TTC549 (cell line): ENCODE data around the gene ZSCAN5B.

Experiments
- FAIRE-seq: peaks from 2 replicates; lab custom pipeline; 2012; peaks lifted over from hg19 to GRCh38; lab: Jason Lieb, UNC

Gene ZSCAN5B

DNA sequence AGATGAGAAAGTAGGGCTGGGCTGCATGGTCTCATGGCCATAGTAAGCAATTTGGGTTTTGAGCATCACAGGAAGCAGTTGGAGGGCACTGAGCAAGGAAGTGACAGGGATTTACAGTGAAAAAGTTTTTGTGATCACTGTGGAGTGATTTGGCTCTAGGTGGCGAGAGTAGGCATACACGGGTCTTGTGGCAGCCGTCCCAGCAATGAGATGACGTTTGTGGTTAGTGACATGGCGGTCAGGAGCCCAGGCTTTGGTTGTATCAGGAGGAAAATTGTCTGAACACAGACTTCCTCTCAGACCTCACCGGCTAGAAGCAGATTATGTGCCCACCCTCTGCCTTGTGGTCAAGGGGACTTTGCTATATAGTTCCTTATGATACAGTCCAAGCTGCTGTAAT lies 53.2 kb downstream of the ZSCAN5B start:
- FAIRE-seq: no peak

DNA sequence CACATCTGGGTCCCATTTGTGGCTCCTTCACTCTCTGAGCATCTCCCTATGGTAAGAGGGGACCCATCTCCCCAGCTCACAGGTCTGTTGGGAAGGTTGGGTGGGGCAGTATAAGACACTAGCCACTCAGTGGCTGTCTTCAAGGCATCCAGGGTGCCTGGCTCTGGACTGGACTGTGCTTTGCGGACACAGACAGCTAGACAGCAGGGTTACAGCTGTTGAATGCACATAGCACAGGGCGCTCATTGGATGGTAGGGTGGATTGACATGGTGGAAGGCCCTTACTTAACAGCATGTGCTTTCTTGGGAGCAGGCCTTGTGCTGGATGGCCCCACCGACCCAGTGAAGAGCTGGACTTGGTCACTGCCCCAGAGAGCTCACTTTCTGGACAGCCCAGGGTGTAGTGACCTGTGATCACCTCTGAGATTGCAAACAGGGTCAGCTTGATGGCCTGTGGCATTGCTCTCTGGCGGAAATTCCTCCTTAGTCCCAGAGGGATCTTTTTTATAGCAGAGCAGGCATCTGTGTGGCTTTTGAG lies 54.6 kb downstream of the ZSCAN5B start:
- FAIRE-seq: no peak

DNA sequence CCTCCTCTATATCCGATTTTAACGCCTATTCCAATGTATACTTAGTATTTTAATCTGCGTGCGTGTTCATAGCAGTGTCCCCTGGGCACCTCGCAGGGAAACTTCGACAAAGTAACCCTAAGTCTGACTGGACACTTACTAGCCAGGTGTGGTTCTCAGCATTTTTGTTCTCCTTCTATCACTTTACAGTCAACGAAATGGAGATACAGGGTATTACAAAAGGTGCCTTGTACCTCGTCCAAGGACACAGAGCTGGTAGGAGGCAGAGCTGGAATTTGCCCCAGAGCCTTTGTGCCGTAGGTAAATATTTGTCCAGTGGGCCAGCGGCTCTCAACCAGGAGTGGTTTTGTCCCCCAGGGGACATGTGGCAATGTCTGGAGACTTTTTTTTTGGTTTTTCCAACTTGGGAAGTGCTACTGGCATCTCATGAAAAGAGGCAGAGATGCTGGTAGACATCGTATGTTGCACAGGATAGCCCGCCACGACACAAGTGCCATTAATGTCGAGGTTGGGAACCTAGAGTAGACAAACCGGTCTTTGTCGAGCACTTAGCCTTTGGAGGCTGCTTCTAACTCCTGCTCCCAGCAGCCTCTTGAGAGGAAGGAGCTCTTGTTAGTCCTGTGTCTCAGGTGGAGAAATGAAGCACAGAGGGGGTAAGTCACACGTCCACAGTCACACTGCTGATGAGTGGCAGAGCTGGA lies 55.3 kb downstream of the ZSCAN5B start:
- FAIRE-seq: no peak

DNA sequence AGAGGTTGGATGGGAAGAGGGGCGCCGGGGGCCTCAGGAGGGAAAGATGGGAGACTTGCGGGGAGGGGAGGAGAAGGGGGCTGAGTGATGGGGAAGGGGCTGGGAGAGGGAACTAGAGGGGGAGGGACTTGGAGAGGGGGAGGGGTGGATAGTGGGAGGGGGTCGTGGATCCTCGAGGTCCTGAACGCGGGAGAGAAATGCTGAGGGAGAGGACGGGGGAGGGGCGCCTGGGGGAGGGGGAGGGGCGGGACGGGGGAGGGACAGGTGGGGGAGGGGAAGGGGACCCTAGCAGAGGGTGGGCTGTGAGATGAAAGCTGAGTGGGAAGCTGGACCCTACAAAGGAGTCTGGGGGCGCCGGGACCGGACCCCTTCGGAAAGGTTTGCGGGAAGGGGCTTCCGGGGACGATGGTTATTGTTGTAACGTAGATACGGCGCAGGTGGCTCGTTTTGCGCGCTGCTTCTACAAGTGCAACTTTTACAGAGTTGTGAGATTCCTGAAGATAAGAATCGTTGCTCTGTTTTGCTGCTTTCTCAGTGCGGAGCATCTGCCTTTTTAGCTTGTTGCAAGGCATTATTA lies 56.1 kb downstream of the ZSCAN5B start:
- FAIRE-seq: no peak

DNA sequence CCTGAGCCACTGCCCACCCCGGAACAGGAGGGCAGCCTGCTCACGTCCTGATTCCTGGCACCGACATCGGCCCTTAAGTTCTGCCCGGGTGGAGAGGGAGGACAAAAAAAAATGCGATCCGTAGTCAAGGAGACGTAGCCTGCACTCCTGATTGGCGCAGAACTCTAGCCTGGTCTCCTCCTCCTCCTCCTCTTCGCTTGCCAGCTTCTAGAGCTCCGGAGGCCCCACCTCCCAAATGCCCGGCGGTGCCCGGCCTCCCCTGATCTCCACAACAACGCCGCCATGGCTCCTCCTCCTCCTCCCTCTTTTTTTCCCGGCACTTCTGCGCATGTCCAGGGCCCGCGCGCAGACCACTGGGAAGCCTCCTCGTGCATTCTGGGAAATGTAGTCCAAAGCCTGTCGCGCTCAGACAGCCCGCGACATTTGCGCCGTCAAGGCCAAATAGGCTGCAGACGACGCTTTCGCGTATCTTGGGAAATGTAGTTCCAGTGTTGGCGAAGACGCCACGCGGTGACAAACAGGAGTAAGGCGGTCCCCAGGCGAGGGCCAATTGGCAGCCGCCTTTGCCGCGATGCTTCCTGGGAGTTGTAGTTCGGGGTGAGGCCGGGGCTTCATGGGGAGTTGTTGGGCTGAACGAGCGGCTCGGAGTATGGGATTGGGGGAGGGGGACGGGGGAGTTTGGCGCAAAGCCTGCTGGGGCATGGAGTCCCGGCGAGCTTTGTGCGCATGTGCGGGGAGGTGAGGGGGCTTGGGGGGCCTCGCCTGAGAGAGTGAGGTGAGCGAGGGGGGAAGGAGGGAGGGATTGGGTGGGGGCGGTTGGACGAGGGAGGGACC lies 56.8 kb downstream of the ZSCAN5B start, which contains the start of gene ZNF444:
TSS of gene ZNF444 (plus strand) at position 705 of the 834 bp plus-strand sequence. CDS start 5,625 bp downstream, outside the sequence.
- peak; percentile 96 for FAIRE-seq

DNA sequence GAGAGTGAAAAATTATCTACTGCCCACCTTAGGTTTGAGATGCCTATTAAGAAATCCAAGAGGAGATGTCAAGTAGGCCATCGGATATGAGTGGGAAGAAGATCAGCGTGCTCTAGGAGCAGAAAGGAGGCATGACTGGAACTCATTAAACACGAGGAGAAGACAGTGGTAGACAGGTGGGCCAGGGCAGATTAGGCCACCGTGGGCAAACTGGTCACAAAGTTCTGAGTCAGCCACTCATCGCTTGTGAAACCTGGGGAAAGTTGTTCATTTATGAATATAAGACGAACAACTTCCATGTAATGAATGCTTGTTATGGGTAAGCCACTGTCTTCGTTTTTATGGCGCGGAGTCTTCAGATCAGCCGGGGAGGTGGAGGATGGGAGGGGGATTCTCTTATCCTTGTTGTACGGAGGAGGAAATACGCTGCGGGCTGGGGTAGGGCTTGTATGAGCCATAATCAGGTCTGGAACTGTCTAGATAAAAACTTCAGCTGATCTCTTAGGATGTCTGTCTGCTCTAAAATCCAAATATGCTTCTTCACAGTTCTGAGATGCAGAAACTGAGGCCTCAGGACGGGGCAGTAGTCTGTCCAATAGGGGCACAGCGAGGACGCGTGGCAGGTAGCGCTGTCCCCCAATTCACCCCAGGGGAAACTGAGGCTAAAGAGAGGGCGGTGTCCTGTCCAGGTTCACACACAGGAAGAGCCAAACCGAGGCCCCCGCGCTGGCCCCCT lies 57.6 kb downstream of the ZSCAN5B start:
- no peak for FAIRE-seq
